Glomerular visceral epithelial cell (primary cell): ENCODE results near the gene NT5C1B.
"Not testable (repeated sequence)": the region's sequence is repeated elsewhere in the genome, so short reads cannot be mapped to it uniquely, and the experiment has no call there.

Experiments used
- DNase-seq: peaks from one replicate; pipeline ENCODE4 v3.0.0-alpha.2; 2016; ENCODE audit errors: extremely low spot score

NT5C1B gene

GRCh38 chr2:18589354-18589753, at the start of gene NT5C1B:
Gene NT5C1B (minus strand): TSS chr2:18589569. CDS start chr2:18589468, 101 bp downstream.
- DNase-seq: no peak

GRCh38 chr2:18637196-18637595, 47.8 kb upstream of the NT5C1B start:
- no peak for DNase-seq

GRCh38 chr2:18632699-18633098, 43.3 kb upstream of the NT5C1B start:
- DNase-seq: not testable (repeated sequence)

- no peak for DNase-seq
Observed at GRCh38 chr2:18630941-18631340, 41.6 kb upstream of the NT5C1B start.

- peak; percentile 6 for DNase-seq
Observed at GRCh38 chr2:18630541-18630940, 41.2 kb upstream of the NT5C1B start.

- DNase-seq: peak; percentile 21
Observed at GRCh38 chr2:18630101-18630500, 40.7 kb upstream of the NT5C1B start.

GRCh38 chr2:18626958-18627650, 37.7 kb upstream of the NT5C1B start:
- DNase-seq: no peak

GRCh38 chr2:18626256-18626668, 36.9 kb upstream of the NT5C1B start:
- no peak for DNase-seq

- no peak for DNase-seq
Observed at GRCh38 chr2:18625563-18625962, 36.2 kb upstream of the NT5C1B start.

- DNase-seq: peak; percentile 5
Observed at GRCh38 chr2:18623782-18624181, 34.4 kb upstream of the NT5C1B start.

- DNase-seq: no peak
Observed at GRCh38 chr2:18620867-18621632, 31.7 kb upstream of the NT5C1B start.

- DNase-seq: no peak
Observed at GRCh38 chr2:18619091-18619490, 29.7 kb upstream of the NT5C1B start.

- DNase-seq: no peak
Observed at GRCh38 chr2:18614041-18614440, 24.7 kb upstream of the NT5C1B start.

- DNase-seq: no peak
Observed at GRCh38 chr2:18612133-18612532, 22.8 kb upstream of the NT5C1B start.

GRCh38 chr2:18611604-18612003, 22.2 kb upstream of the NT5C1B start:
- DNase-seq: no peak

- DNase-seq: no peak
Observed at GRCh38 chr2:18611184-18611583, 21.8 kb upstream of the NT5C1B start.

GRCh38 chr2:18610651-18611050, 21.3 kb upstream of the NT5C1B start:
- DNase-seq: no peak

- no peak for DNase-seq
Observed at GRCh38 chr2:18610090-18610489, 20.7 kb upstream of the NT5C1B start.

GRCh38 chr2:18605115-18605514, 15.7 kb upstream of the NT5C1B start:
- no peak for DNase-seq

- no peak for DNase-seq
Observed at GRCh38 chr2:18604531-18604885, 15.1 kb upstream of the NT5C1B start.

GRCh38 chr2:18603854-18604530, 14.6 kb upstream of the NT5C1B start:
- DNase-seq: no peak

GRCh38 chr2:18602298-18602697, 12.9 kb upstream of the NT5C1B start:
- no peak for DNase-seq

- no peak for DNase-seq
Observed at GRCh38 chr2:18600255-18600613, 10.9 kb upstream of the NT5C1B start.
